NOMO-1 treated with DMSO at 0.1 percent for 48 hours (cell line): ENCODE measurements around the gene RYR3.

Experiments used
- DNase-seq: peaks from one replicate; lab custom pipeline; 2025; ENCODE audit not compliant: unreplicated experiment; lab: John Stamatoyannopoulos, UW

Gene RYR3

DNA sequence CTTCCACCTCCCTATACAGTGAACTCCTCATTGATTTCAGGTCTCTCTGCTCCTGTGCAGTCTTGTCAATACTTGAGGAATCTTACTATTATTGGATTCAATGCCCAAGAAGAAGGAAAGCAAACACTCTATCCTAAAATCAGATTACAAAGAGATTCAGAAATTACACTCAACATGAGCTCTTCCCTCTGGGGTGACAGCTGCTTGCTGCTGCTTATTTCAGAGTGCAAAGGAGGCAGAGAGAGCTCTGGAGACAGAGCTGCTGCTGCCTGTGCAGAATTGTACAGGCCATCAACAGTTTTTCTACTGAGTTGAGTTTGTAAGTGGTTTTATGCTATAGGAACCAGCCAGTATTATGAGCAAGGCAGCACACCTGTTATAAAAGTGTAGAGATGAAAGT, 7.1 kb downstream of the RYR3 start:
- no peak for DNase-seq

DNA sequence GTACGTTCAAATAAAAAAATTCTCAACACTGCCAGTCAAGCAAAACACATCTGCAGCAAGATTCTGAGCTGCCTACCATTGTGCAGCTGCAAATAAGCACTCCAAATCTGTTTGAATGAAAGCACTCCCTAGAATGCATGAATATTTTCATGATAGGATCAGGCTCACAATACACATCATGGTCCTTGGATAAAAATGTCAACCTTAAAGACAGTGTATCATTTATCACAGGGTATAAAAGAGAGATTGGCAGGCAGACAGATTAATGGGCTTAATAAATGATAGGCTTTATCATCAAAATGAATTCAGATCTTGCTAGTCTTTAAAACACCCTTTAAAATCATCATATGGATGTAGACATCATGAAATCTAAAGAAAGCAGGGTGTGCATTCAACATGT, 9.2 kb downstream of the RYR3 start:
- no peak for DNase-seq

DNA sequence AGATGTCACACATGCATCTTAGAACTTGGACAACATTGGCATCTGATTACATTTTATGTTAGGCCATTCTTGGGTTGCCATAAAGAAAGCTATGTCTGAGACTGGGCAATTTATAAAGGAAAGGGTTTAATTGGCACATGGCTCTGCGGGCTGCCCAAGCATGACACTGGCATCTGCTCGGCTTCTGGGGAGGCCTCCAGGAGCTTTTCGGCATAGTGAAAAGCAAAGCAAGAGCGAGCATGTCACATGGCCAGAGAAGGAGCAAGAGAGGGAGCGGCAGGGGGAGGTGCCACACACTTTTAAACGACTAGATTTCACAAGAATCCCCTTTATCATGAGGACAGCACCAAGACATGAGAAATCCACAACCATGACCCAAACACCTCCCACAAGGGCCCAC, 11.3 kb downstream of the RYR3 start:
- DNase-seq: no peak

DNA sequence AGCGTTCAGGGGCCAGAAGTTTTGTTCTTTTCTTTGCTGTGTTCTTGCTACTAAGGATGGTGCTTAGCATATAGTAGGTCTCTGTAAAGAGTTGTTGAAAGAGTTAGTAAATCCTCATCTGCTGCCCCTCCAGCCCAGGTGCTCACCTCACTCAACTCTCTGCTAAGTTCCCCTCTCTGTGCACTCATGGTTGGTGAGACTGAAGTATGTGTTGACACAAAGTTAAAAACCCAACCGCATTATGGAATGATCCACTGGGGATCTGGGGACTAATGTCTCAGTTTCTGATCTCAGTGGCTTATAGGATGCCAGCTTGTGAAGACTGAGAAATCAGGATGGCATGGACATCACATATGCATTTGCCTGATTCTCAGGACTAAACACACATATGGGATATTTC, 13.8 kb downstream of the RYR3 start:
- no peak for DNase-seq

DNA sequence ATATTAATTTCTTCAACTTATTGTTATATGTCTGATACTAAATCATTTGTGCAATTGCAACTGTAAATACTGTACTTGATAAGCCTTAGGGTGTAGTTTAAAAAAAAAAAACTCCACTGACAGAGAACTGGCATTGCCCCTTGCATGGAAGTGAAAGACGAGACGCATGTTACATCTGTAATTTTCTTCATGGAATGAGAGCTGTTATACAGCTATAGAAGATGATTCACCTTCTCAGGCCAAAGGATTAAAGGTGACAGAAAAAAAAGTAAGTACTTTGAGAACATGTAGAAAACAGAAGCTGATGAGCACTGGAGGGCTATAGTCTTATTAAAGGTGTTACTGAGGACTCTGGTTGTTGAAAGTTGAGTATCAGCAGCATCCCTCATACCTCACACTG, 16.1 kb downstream of the RYR3 start:
- DNase-seq: no peak

DNA sequence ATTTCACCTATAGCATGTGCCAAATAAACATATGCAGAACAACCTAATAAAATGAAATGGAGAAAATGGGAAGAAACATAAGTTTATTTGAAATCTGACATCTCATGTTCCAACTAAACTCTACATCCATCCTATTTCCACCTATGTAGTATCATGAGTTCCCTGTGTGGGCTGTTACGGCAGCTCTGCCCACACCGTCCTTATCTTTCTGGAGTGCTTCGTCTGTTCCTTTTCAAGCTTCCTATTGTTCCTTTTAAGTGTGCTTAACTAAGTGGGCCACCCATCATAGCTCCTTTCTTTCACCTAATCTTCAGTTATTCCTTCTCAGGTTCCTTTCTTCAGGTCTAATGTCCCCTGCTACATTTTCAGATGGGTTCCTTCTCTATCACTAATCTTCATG, 17.3 kb downstream of the RYR3 start:
- DNase-seq: no peak

DNA sequence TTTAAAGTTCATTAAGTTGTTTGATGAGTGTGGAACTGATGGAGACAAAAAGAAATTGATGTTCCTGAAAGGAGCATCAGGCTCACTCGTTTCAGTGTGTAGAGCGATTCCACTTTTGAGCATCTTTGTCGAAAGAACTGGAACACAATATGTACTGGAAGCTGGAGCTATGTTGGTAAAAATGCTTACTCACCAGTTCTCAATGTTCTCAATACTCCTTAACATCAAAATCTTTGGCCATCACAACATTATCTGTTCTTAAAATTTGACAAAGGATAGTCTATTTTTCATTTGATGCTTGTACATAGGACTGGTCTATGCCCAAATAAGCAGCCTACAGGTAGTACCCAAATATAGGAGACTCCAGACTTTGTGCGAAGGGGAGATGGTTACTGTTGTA, 18.7 kb downstream of the RYR3 start:
- DNase-seq: no peak

DNA sequence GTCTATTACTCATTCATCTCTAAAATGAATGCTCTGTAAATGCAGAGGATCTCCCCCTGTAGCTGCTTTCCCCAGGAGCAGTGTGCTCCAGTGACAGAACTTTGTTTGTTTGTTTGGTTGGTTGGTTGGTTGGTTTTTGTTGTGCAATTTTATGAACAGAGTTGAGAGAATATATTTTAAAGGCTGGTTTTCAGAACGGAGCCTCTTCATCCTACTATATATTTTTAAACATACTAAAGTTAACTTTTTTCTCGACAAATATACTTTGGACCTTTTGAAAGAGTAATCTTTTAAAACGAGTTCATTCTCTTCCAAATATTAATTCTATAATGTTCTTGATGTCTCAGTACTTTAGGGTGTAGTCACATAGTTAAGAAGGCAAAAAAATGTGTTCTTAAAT, 20.2 kb downstream of the RYR3 start:
- peak; percentile 99 for DNase-seq

DNA sequence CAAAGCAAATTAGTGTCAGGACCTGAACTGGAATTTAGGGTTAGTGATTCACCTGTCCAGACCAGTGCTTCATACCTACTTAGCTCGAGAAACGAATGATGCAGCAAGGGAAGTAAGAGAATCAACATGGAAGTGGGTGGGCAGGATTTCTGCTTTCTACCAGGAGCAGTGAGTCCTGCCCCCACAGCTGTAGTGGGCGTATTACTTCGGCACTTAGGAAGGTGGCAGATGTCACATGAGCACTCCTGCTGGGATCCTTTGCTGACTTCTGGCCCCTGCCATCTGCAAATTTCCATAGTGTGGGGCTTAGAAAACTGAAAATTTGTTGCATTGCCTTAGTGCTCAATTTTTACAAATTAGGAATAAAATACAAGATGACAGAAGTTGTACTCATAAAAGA, 31.2 kb downstream of the RYR3 start:
- DNase-seq: no peak

DNA sequence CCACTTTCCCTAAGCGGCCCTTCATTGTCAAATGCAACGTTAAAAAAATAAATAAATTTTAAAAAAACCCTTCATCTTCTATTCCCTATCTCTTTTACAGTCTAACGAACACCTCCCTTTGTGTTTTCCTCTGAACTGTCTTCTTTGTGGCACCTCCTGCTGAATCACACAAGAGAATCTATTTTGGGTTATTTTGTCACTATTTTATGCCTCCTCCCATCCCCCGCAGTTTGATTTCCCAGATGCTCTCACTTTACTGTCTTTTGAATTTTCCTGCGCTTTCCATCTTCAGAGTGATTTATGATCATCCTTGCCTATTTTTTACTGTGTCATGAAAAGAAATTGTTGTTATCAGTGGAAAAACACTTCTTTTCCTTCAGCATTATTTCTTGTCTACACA, 32.5 kb downstream of the RYR3 start:
- no peak for DNase-seq

DNA sequence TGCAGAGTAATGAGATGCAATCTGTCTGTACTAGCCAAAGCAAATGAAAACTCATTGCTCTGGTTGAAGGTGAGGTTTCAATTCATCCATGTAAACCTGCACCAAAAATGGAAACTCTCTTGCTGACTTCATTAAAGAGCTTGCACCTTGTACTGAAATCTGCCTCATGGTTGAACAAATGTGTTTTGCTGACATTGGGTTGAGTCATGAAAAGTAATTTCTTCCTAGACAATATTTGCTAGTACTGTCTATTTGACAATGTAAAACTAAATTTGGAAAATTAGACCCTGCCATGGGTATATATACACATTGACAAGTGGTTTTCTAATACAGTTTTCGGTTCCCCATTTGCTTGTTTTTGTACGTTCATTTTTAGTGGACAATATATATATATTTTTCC, 33.3 kb downstream of the RYR3 start:
- DNase-seq: no peak

DNA sequence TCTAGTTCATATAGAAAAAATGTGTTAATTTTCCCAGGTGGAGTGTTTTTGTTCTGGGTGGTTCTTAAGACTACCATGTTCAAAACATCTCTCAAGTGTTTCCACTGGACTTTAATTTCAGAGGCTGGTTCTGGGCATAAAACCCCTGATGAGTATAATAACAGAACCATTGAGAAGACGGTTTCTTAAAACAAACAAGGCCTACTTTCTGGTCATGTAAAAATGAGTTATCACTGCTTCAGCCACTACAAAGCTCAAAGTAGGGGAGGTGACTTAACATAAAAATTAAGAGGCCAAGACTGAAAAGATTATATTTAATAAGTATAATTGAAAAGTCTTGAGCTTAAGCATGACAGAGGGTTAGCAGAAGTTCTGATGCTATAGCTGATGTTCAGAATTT, 33.8 kb downstream of the RYR3 start:
- no peak for DNase-seq

DNA sequence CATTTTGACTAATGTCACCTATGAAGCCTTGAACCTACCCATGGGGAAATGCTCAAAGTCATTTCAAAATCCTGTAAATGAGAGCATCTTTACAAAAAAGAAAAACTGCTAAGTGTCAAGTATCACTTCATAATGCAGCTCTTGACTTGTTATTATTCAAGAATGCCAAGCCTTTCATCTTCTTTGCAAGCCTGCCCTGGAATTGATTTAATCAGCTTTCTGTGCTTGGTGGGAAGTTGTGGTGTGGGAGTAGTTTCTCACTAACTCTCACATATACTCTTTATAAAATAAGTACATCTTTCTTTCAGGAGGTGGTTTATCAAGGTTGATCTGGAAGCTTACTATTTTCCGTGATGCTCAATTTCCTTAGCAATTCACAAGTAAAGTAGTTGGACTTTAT, 43.6 kb downstream of the RYR3 start:
- DNase-seq: no peak

DNA sequence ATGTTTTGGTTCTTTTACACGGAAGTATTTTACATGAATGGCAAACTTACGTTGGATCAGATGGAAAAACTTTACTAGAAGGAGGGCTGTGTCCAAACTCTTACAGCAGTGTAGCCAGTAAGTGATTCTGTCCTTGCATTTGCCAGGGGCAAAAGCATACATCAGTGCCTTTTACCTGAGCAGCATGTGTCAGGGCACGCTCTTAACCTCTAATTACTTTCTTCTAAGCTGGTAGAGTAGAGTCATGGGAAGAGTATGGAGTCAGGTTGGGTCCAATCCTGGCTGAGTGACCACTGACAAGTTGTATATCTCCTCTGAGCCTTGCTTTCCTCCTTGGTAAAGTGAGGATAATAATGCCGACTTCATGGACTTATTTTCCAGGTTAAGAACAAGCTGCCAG, 47.1 kb downstream of the RYR3 start:
- no peak for DNase-seq

DNA sequence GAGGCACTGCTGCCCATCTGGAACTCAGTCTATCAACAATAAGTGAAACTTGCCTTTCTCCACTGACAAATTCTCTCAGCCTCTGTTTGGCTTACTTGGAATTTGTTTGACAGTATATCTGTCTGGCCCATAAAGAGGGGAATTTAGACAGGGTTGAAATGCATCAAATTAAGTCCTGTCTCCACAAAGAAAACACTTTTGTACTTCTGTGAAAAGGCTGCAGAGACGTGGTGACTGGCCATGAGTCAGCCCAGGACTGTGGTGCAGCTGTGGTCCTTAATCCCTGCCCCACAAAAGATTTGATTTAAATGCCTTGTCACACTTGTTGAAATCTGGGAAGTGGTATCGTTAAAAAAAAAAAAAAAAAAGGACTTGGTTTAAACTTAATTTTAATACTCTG, 47.5 kb downstream of the RYR3 start:
- no peak for DNase-seq

DNA sequence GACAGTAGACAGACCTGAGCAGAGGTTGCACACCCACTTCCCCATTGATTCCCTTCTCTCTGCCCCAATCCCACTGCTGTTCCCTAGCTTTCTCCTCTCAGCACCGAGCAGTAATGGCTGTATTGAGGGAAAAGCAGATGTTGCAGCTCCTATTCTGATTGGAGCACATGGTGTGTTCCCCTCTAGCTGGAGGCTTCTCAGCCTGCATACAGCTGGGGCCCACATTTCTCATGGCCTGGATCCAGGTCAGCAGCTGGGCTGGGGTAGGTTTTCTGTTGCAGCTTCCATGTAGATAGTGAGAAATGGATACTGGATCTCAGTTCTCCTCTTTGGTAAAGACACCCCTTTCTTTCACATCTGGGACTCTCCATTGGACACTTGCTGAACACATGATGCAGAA, 50.1 kb downstream of the RYR3 start:
- no peak for DNase-seq

DNA sequence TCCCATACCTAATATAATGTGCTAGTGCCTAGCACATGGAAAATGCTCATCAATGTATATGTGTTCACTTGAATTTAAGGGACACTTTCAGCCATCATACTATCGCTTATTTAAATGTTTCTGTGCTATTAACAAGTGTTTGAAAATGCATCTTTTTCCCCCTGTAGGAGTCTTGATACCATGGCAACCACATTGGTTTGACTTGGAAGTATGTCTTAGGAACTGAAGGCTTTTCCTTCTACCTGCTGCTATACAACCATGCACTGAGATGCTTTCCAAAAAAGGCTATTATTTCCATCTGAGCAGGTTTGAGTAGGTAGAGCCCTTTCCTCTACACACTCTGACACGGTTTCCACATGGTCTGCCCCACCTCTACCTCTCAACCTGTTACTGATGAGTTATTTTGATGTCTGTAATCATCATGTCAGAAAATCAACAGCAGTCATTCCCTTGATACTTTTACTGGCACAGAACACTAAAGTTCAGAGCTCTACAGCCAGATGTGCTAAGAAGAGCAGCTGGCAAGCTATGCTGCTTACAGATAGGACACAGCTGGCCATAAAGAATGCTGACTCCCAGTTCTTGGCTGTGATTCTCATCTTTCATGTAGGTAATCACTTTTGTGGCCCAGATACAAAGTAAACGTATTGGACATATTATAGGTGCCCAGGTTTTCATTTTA, 59.3 kb downstream of the RYR3 start:
- no peak for DNase-seq

DNA sequence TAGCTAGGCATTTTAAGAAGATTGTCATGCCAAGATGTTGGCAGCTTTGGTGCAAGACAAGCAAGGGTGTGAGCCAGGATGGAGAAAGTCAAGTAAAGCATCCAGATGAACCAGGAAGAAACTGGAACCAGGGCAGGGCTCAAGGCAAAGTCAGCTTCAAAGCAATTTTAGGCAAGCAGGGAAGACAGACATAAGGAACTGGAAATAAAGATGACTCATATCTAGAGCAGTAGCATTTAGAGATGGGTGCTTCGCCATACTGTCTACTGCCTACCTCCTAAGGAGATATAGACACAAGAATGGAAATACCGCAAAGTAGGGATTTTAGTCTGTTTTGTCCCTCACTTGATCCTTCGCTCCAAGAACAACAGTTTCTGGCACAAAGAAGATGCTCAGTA, 59.9 kb downstream of the RYR3 start:
- no peak for DNase-seq

DNA sequence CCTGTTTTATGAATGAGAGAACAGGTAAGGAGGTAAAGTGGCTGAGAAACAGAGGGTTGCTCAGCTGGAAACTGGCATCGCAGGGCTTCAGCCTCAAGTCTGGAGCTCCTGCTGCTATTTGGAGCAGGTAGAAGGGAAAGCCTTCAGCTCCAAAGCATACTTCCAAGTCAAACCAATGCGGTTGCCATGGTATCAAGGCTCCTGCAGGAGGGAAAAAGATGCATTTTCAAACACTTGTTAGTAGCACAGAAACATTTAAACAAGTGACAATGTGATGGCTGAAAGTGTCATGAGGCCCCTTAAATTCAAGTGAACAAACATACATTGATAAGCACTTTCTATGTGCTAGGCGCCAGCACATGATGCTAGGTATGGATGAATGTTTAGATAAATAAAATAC, 60.4 kb downstream of the RYR3 start:
- no peak for DNase-seq

DNA sequence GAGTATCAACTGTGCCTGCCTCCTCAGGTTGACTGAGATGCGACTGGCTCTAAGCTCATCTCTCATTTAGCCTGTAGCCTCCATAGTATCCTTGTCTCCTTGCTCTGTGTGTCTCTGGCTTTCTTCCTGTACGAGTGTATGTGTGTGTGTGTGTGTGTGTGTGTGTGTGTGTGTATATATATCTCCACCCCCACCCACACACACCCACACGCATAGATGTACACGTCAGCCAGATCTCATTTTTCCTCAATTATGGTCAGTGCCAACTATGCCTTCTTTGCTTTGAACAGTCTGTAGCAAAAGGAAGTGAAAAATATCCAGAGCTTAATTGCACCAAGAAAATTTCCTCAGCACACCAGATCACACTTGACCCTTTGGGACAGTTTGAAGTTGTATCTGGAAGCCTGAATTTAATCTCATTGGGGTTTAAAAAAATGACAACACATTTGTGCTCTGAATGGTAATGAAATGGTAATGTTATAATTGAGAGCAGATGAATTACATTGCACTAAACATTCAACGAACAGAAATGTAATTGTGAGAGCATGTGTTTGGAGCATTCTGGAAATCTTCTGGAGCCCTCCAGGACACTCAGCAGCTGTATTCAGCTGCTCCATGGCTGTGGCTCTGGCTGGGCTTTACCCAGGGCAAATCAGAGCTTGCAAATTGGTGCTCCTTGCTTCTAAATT, 63.6 kb downstream of the RYR3 start:
- DNase-seq: no peak

DNA sequence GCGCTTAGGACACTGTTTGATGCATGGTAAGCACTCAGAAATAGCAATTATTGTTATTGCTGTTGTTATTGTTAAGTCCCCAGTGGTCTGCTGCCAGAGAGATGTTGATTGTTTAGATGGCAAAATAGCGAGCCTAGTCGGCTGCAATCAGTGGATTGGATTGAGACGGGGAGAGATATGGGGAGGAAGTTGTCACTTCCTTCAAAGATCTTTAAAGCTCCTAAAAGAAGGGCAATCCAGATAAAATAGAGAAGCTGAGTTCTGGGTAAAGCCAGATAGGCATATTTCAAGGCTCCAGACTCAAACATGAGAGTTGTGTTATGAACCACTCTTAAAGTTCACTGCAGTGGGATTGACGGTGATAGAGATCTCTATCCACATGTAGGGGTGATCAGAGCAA, 64.5 kb downstream of the RYR3 start:
- DNase-seq: no peak

DNA sequence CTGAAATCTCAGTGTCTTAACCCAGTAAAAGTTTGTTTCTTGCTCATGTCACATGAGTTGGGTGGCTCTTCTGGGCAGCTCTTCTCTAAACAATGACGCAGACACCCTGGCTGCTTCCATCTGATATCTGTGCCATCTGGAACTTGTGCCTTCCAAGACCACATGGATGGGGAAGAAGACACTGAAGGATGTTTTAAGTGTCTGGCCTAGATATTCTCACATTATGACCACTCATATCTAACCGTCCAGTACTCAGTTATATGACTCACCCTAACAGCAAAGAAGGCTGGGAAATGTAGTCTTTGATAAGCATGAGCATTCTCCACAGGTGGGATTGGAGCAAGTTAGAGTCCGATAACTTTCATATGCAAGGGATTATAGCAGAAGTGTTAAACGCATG, 66.4 kb downstream of the RYR3 start:
- no peak for DNase-seq

DNA sequence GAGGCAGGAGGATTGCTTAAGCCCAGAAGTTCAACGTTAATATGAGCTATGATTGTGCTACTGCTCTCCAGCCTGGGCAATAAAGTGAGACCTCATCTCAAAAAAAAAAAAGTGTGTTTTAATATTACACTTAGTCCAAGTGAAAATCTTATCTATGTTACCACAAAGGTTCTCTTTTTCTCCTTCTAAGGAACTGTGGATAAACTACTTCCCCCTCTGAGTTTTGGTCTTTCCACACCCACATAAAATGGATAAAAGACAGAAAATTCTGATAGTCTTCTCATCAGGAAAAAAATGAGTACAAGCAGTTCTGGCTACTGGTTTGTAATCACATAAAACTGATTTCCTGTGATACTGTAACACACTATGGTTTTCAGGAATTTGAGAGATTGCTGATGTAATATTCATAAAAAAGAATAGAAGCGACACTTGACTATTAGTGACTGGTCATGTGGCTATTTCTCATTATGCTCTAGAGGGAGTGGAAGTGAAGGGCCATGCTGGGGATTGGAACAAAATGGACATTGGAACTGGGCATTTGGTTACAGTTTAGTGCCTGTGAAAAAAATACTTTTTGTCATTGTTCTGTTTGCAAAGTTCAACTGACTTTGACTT, 68.2 kb downstream of the RYR3 start:
- DNase-seq: no peak
